AG09309 (cell line): ENCODE measurements around the gene PTPRE.
A peak's percentile ranks its signal among the peaks of the same experiment; 100 is the strongest.

ENCODE experiments used
- DNase-seq: peaks from one replicate; pipeline ENCODE4 v3.0.0-alpha.2; 2010; ENCODE audit warnings: low read depth
- H3K4me3 ChIP-seq: 2 replicates; pipeline ENCODE4 v1.5.1; 2011; ENCODE audit warnings: mild to moderate bottlenecking, low read depth, low read length, moderate library complexity; ENCODE audit not compliant: control insufficient read depth
- CTCF ChIP-seq: IDR thresholded peaks from 2 replicates; pipeline ENCODE4 v1.5.1; 2011; ENCODE audit warnings: mild to moderate bottlenecking, low read depth, low read length, inconsistent platforms; ENCODE audit not compliant: insufficient read depth, control insufficient read depth; ENCODE audit errors: missing control alignments

The PTPRE gene

GRCh38 chr10:128030498-128031072, 123.7 kb downstream of the PTPRE start:
- H3K4me3 ChIP-seq, result no peak overlapping the region
- no peak for TF ChIP-seq CTCF
- no peak for DNase-seq

GRCh38 chr10:128031216-128031615, 124.3 kb downstream of the PTPRE start:
- no peak overlapping the region for H3K4me3 ChIP-seq
- no peak for TF ChIP-seq CTCF
- no peak for DNase-seq

GRCh38 chr10:128032466-128032865, 125.6 kb downstream of the PTPRE start:
- DNase-seq, result no peak
- no peak for TF ChIP-seq CTCF
- H3K4me3 ChIP-seq, result no peak overlapping the region

- no peak for DNase-seq
- TF ChIP-seq CTCF, result peak; percentile 88
- H3K4me3 ChIP-seq, result no peak overlapping the region
Observed at GRCh38 chr10:128035557-128035973, 128.7 kb downstream of the PTPRE start.

- DNase-seq, result no peak
Observed at GRCh38 chr10:128036011-128036615, 129.2 kb downstream of the PTPRE start.

GRCh38 chr10:128036746-128037543, 130.0 kb downstream of the PTPRE start:
- no peak for DNase-seq
- TF ChIP-seq CTCF, result no peak
- no peak overlapping the region for H3K4me3 ChIP-seq

More at GRCh38 chr10:128036011-128036615, 129.2 kb downstream of the PTPRE start:
- H3K4me3 ChIP-seq, result no peak overlapping the region
- no peak for TF ChIP-seq CTCF
